H9 (cell line): ENCODE data around the gene OTOF. TPM values are rescaled to one million over a fixed set of nuclear protein-coding genes. Genes with fewer than 3 reads are reported as not detected.

ENCODE experiments used
- DNase-seq: peaks from one replicate; pipeline ENCODE4 v3.0.0-alpha.2; 2017
- H2AFZ ChIP-seq: one replicate; pipeline ENCODE4 v1.6.1; 2013; ENCODE audit warnings: mild to moderate bottlenecking, low read length, control low read depth, moderate library complexity
- H2AK5ac ChIP-seq: 2 replicates; pipeline ENCODE4 v1.6.1; 2013; ENCODE audit warnings: low read length, control low read depth, mixed read lengths; ENCODE audit not compliant: insufficient read length
- H2BK120ac ChIP-seq: one replicate; pipeline ENCODE4 v1.6.1; 2013; ENCODE audit warnings: low read depth, mild to moderate bottlenecking, low read length, control low read depth, inconsistent platforms; ENCODE audit not compliant: poor library complexity, severe bottlenecking
- H2BK12ac ChIP-seq: 2 replicates; pipeline ENCODE4 v1.6.1; 2013; ENCODE audit warnings: low read length, control low read depth, mixed read lengths, low read depth; ENCODE audit not compliant: insufficient read length
- H2BK15ac ChIP-seq: 2 replicates; pipeline ENCODE4 v1.6.1; 2013; ENCODE audit warnings: low read depth, low read length, control low read depth
- H2BK20ac ChIP-seq: one replicate; pipeline ENCODE4 v1.6.1; 2013; ENCODE audit warnings: low read depth, mild to moderate bottlenecking, low read length, control low read depth, inconsistent platforms; ENCODE audit not compliant: poor library complexity, severe bottlenecking
- H2BK5ac ChIP-seq: 2 replicates; pipeline ENCODE4 v1.6.1; 2013; ENCODE audit warnings: low read length, control low read depth, mixed read lengths; ENCODE audit not compliant: insufficient read length
- H3K14ac ChIP-seq: 2 replicates; pipeline ENCODE4 v1.6.1; 2013; ENCODE audit warnings: low read length, control low read depth; ENCODE audit not compliant: insufficient read depth
- H3K18ac ChIP-seq: 2 replicates; pipeline ENCODE4 v1.6.1; 2013; ENCODE audit warnings: low read depth, mild to moderate bottlenecking, mixed read lengths, low read length, control low read depth; ENCODE audit not compliant: insufficient read length
- H3K23ac ChIP-seq: 2 replicates; pipeline ENCODE4 v1.6.1; 2013; ENCODE audit warnings: low read length, control low read depth, mixed read lengths, low read depth; ENCODE audit not compliant: insufficient read length
- H3K23me2 ChIP-seq: 2 replicates; pipeline ENCODE4 v1.6.1; 2013; ENCODE audit warnings: low read depth, mild to moderate bottlenecking, mixed read lengths, low read length, control low read depth; ENCODE audit not compliant: insufficient read length, poor library complexity, severe bottlenecking
- H3K27ac ChIP-seq: 2 replicates; pipeline ENCODE4 v1.5.1; 2013; ENCODE audit warnings: low read length, control low read depth, mixed read lengths, low read depth; ENCODE audit not compliant: insufficient read length
- H3K27me3 ChIP-seq: 2 replicates; pipeline ENCODE4 v1.6.1; 2013; ENCODE audit warnings: low read length, control low read depth, inconsistent platforms; ENCODE audit not compliant: insufficient read depth
- H3K4ac ChIP-seq: 2 replicates; pipeline ENCODE4 v1.6.1; 2013; ENCODE audit warnings: low read depth, mild to moderate bottlenecking, control low read depth, inconsistent platforms, low read length, moderate library complexity
- H3K4me1 ChIP-seq: 2 replicates; pipeline ENCODE4 v1.6.1; 2013; ENCODE audit warnings: low read length, control low read depth, inconsistent platforms; ENCODE audit not compliant: insufficient read depth
- H3K4me2 ChIP-seq: 2 replicates; pipeline ENCODE4 v1.6.1; 2013; ENCODE audit warnings: low read length, control low read depth, mixed read lengths; ENCODE audit not compliant: insufficient read length, insufficient read depth
- H3K56ac ChIP-seq: 2 replicates; pipeline ENCODE4 v1.6.1; 2013; ENCODE audit warnings: low read depth, mild to moderate bottlenecking, mixed read lengths, low read length, control low read depth; ENCODE audit not compliant: insufficient read length
- H3K79me1 ChIP-seq: 2 replicates; pipeline ENCODE4 v1.6.1; 2013; ENCODE audit warnings: low read depth, mild to moderate bottlenecking, moderate library complexity, low read length, control low read depth, inconsistent platforms; ENCODE audit not compliant: insufficient read depth, poor library complexity, severe bottlenecking
- H3K79me2 ChIP-seq: 2 replicates; pipeline ENCODE4 v1.6.1; 2013; ENCODE audit warnings: low read length, control low read depth, inconsistent platforms; ENCODE audit not compliant: insufficient read depth
- H3K9ac ChIP-seq: 2 replicates; pipeline ENCODE4 v1.6.1; 2013; ENCODE audit warnings: low read length, control low read depth, mixed read lengths; ENCODE audit not compliant: insufficient read length; ENCODE audit errors: extremely low read depth
- H3K9me3 ChIP-seq: one replicate; pipeline ENCODE4 v1.6.1; 2013; ENCODE audit warnings: low read depth, low read length, inconsistent platforms; ENCODE audit not compliant: control insufficient read depth
- H3T11ph ChIP-seq: one replicate; pipeline ENCODE4 v1.6.1; 2013; ENCODE audit warnings: mild to moderate bottlenecking, low read length, control low read depth, inconsistent platforms
- H4K20me1 ChIP-seq: one replicate; pipeline ENCODE4 v1.6.1; 2013; ENCODE audit not compliant: control insufficient read depth, insufficient read length, insufficient read depth
- H4K5ac ChIP-seq: 2 replicates; pipeline ENCODE4 v1.6.1; 2013; ENCODE audit warnings: low read depth, mild to moderate bottlenecking, mixed read lengths, low read length, control low read depth; ENCODE audit not compliant: insufficient read length
- H4K8ac ChIP-seq: replicated peaks from 2 replicates; pipeline ENCODE4 v1.6.1; 2013; ENCODE audit warnings: low read length, control low read depth, mixed read lengths, low read depth; ENCODE audit not compliant: insufficient read length
- H4K91ac ChIP-seq: 2 replicates; pipeline ENCODE4 v1.6.1; 2013; ENCODE audit warnings: low read depth, mild to moderate bottlenecking, moderate library complexity, mixed read lengths, low read length, control low read depth; ENCODE audit not compliant: insufficient read length
- H3K27ac Mint-ChIP-seq, 3 experiments: 2 replicates in 2 of 3; 3 replicates in 1 of 3; pipeline ENCODE4 v1.8.0; 2020 to 2021; ENCODE audit warnings: mixed read lengths in 3 of 3, mild to moderate bottlenecking in 1 of 3, moderate library complexity in 1 of 3
- H3K27me3 Mint-ChIP-seq: 2 replicates; pipeline ENCODE4 v1.8.0; 2021; ENCODE audit warnings: low read depth, mild to moderate bottlenecking, moderate library complexity, mixed read lengths
- H3K36me3 Mint-ChIP-seq, 3 experiments: 2 replicates in 2 of 3; 3 replicates in 1 of 3; pipeline ENCODE4 v1.8.0; 2020 to 2021; ENCODE audit warnings: low read depth in 3 of 3, mixed read lengths in 3 of 3; ENCODE audit not compliant: insufficient read depth in 1 of 3
- H3K4me1 Mint-ChIP-seq, 2 experiments: 2 replicates each; pipeline ENCODE4 v1.8.0; 2020; ENCODE audit warnings: mixed read lengths in 2 of 2
- H3K4me3 Mint-ChIP-seq, 2 experiments: 2 replicates in 1 of 2; 3 replicates in 1 of 2; pipeline ENCODE4 v1.8.0; 2020 to 2021; ENCODE audit warnings: mild to moderate bottlenecking in 2 of 2, mixed read lengths in 2 of 2, moderate library complexity in 1 of 2
- H3K9me3 Mint-ChIP-seq, 2 experiments: 2 replicates in 1 of 2; 3 replicates in 1 of 2; pipeline ENCODE4 v1.8.0; 2020; ENCODE audit warnings: mild to moderate bottlenecking in 2 of 2, mixed read lengths in 2 of 2, moderate library complexity in 1 of 2
- WGBS: extraction: QIAGEN DNeasy Blood & Tissue Kit; methylation state at CpG from one replicate; pipeline ENCODE4 v1.1.7; 2013; ENCODE audit warnings: missing lambda C conversion rate, low lambda C conversion rate, mixed read lengths; ENCODE audit not compliant: insufficient read length; ENCODE audit errors: extremely low coverage; 5-methylcytosine and 5-hydroxymethylcytosine counted together
- total RNA-seq: library from RNA; stranded (reverse); gene quantifications from 2 replicates; pipeline ENCODE4 v1.2.1, GENCODE V29; 2021
- TF ChIP-seq, protein P1 (sequence below): fragments of 200-600 bp; sonication (generic); conservative IDR thresholded peaks from 3 replicates; pipeline ENCODE4 v1.8.0; 2021; ENCODE audit warnings: antibody characterized with exemption, mild to moderate bottlenecking

Gene OTOF
- total RNA-seq, 1 experiment from 2014 or later: 0.35 TPM

DNA sequence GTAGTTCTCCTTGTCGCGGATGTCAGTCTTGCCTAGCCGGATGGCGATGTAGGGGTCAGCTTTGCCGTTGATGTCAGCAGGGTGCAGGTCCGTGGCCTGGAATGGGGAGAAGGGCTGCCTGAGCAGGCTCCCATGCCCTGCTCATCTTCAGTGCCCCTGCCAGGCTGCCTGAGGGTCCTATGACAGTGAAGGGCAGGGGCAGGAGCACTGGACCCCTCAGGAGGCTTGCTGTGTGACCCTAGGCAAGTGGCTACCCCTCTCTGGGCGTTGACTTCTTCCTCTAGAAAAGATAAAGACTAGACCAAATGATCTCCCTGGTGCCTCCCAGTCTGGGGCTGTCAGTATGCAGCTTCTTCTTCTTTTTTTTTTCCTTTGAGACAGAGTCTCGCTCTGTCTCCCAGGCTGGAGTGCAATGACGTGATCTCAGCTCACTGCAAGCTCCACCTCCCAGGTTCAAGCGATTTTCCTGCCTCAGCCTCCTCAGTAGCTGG, 11.9 kb downstream of the OTOF start:
- no peaks in the 10 kb centered on the region for H3K9me3 ChIP-seq
- H4K5ac ChIP-seq: no peak overlapping the region
- no peak overlapping the region for H3K4me3 Mint-ChIP-seq
- no peaks in the 10 kb centered on the region for H3K79me1 ChIP-seq
- no peak overlapping the region for H3K9ac ChIP-seq
- no peak overlapping the region for H3K56ac ChIP-seq
- H3K23ac ChIP-seq: no peak overlapping the region
- H2AFZ ChIP-seq: no peak overlapping the region
- H3K23me2 ChIP-seq: no peaks in the 10 kb centered on the region
- no peak overlapping the region for H3K27ac Mint-ChIP-seq
- H2BK20ac ChIP-seq: no peak overlapping the region
- peaks cover 0 to 7% of the 10 kb centered on the region in 2 experiments; a peak in 2 of 5 replicates for H3K9me3 Mint-ChIP-seq
- no peak overlapping the region for H2AK5ac ChIP-seq
- no peak for DNase-seq
- H3K36me3 Mint-ChIP-seq: no peaks in the 10 kb centered on the region
- TF ChIP-seq, protein P1, sequence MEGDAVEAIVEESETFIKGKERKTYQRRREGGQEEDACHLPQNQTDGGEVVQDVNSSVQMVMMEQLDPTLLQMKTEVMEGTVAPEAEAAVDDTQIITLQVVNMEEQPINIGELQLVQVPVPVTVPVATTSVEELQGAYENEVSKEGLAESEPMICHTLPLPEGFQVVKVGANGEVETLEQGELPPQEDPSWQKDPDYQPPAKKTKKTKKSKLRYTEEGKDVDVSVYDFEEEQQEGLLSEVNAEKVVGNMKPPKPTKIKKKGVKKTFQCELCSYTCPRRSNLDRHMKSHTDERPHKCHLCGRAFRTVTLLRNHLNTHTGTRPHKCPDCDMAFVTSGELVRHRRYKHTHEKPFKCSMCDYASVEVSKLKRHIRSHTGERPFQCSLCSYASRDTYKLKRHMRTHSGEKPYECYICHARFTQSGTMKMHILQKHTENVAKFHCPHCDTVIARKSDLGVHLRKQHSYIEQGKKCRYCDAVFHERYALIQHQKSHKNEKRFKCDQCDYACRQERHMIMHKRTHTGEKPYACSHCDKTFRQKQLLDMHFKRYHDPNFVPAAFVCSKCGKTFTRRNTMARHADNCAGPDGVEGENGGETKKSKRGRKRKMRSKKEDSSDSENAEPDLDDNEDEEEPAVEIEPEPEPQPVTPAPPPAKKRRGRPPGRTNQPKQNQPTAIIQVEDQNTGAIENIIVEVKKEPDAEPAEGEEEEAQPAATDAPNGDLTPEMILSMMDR: no peak
- H2BK15ac ChIP-seq: no peak overlapping the region
- no peak overlapping the region for H2BK12ac ChIP-seq
- no peaks in the 10 kb centered on the region for H3K4me1 ChIP-seq
- H3K27me3 ChIP-seq: no peaks in the 10 kb centered on the region
- H3K18ac ChIP-seq: no peak overlapping the region
- no peak overlapping the region for H3K4me2 ChIP-seq
- H4K8ac ChIP-seq: no peak overlapping the region
- H3K14ac ChIP-seq: no peak overlapping the region
- WGBS: no CpG with 5 or more reads among the region's 10 CpGs
- no peak overlapping the region for H2BK5ac ChIP-seq
- H4K20me1 ChIP-seq: no peaks in the 10 kb centered on the region
- H3K4ac ChIP-seq: no peak overlapping the region
- no peak overlapping the region for H2BK120ac ChIP-seq
- no peak overlapping the region for H3K27ac ChIP-seq
- H3T11ph ChIP-seq: no peak overlapping the region
- H3K27me3 Mint-ChIP-seq: no peaks in the 10 kb centered on the region
- peaks cover 34 to 45% of the 10 kb centered on the region in 2 experiments for H3K4me1 Mint-ChIP-seq
- no peaks in the 10 kb centered on the region for H3K79me2 ChIP-seq
- H4K91ac ChIP-seq: no peak overlapping the region
